GM19372 (cell line): ENCODE measurements around the gene GIPC1.
"Not testable (repeated sequence)": the region's sequence is repeated elsewhere in the genome, so short reads cannot be mapped to it uniquely, and the experiment has no call there.

Experiments used
- ATAC-seq: cut with Tn5 transposase; IDR thresholded peaks from one replicate; pipeline ENCODE4 v1.9.1; 2021; ENCODE audit warnings: mild to moderate bottlenecking, low read depth, moderate library complexity; ENCODE audit not compliant: unreplicated experiment

The GIPC1 gene

DNA sequence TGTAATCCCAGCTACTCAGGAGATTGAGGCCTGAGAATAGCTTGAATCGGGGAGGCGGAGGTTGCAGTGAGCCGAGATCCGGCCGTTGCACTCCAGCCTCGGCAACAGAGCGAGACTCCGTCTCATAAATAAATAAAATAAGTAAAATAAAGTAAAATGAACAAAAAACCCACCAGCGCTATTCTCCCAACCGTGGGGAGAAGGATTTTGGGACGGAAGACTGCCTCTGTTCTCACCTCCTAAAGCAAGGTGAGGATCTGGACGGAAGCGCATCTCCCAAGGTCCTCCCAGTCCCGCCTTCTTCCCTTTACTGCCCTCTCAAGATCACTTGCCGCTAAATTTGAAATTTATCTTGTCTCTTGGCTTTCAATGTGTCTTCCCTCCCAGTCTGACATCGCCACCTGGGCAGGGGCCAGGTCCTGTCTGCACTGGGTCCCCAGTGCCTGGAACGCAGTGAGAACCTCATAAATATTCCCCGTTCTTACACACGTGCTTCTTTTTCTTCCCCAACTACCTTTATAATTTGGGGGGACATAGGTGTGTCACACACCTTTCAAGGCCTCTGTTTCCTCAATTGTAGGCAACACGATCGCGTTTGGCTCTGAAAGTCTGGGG lies 23.4 kb upstream of the GIPC1 start:
- no peak for ATAC-seq

DNA sequence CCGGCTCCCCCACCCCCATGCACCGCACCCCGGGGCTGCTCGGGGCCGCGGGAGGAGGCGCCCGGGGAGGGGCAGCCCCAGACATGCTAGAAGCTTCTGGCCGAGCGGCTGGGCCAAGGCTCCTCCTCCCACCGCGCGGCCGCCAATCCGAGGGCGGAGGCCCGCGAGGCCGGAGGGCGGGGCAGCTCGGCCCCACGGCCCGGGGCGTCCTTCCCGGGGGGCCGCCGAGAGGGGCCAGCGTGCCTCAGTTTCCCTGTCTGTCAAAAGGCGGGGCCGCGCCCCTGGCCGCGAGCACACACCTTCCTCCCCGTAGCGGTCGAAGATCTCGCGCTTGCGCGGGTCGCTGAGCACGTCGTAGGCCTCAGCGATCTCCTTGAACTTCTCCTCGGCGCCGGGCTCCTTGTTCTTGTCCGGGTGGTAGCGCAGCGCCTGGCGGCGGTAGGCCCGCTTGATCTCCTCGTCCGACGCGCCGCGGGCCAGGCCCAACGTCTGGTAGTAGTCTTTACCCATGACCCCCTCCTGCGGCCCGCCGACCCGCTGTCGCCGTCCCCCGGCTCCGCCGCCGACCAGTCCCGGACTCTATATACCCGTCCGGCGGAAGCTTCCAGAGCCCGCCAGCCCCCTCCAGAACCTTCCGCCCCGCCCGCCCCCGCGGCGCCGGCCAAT lies 22.0 kb upstream of the GIPC1 start, which contains the start of gene DNAJB1:
Gene DNAJB1, minus strand, starts transcription at position 558 of the 666 bp plus-strand sequence. Its CDS starts 48 bp downstream, at position 510.
- peak; percentile 62 for ATAC-seq

DNA sequence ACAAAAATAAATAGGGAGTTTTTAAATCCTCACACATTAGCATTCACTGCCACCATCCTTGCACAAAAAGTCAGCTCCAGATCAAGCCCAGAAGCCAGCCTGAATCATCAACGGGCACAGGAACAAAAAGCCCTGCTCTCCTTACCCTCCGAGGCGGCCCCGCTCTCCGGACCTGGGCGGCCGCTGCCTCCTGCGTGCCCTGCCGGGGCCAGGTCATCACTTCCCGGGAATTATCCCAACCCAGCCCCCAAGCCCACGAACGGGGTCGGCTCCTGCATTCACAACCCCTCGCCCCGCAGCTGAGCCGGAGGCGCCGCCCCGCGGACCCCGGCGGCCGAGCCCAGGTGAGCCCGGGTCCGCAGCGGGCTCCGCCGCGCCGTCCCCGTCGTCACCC lies 21.5 kb upstream of the GIPC1 start:
- no peak for ATAC-seq

DNA sequence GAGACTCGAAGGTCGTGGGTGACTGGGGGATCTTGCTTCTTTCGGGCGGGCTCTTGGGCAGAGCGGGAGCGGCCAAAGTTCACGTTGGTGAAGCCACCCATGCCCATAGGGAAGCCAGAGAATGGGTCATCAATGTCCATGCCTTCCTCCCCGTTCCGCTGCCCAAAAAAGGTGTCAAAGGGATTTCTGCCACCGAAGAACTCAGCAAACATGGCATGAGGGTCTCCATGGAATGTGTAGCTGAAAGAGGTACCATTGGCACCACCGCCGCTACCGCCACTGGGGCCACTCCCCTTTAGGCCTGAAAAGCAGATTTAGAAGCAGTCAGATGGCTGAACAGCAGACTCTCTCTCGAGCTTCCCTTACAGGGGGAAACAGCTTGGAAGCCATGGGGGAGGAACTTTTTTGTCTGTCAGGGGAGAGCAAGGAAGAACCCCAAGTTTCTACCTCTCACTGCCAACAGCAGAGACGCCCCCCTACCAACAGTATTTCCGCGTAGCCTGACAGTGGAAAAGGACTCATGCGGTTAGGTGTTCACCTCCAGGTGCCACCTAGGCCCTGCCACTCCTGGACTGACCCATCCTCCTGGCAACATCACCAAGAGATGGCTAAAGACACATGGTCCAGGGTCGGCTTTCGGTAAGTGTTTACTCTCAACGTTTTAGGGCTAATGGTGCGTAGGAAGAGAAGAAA lies 21.0 kb upstream of the GIPC1 start:
- ATAC-seq: no peak

DNA sequence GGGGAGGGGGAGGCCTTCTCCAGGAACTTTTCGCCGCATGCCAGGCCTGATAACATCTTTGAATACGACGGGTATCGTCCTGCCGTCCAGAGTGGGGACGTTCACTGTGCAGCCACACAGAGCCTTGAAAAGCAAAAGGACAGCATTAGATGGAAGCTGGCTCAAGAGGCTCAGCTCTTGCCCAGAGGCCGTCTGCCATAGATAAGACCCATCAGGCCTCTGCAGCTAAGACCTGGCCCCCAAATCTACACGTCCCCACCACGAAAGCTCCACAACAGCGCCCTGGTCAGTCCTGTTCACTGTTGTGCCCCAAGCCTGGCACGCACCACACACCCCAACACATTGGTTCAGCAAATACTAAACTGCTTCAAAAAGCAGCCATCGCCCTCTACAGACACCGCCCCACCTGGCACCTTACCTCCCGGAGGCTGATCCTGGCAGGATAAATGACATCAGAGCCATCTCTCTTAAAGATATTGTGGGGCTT lies 20.2 kb upstream of the GIPC1 start:
- ATAC-seq: no peak

DNA sequence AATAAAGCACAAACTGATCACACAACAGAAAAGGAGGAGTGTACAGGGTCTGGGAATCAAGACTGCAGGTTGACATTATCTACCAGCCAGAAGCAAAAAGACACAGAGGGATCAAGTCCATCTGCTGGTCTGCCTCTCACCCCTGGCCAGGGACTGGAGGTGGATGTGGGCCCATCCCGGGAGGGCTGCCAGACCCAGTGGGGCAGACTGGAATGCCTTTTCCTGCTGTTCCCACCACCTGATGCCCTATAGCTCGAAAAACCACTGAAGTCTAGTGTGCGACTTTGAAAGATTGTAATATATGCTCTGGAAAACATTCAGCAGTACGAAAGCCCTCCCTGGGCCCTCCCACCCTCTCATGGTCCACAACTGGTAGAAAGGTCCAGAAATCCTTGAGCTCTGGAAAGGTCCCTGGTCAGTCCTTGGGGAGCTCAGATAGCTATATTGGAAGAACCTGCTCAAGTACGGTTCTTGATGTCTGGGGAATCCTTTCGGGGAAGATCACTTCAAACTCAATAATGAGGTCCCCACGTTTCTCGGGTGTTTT lies 19.6 kb upstream of the GIPC1 start:
- ATAC-seq: no peak

DNA sequence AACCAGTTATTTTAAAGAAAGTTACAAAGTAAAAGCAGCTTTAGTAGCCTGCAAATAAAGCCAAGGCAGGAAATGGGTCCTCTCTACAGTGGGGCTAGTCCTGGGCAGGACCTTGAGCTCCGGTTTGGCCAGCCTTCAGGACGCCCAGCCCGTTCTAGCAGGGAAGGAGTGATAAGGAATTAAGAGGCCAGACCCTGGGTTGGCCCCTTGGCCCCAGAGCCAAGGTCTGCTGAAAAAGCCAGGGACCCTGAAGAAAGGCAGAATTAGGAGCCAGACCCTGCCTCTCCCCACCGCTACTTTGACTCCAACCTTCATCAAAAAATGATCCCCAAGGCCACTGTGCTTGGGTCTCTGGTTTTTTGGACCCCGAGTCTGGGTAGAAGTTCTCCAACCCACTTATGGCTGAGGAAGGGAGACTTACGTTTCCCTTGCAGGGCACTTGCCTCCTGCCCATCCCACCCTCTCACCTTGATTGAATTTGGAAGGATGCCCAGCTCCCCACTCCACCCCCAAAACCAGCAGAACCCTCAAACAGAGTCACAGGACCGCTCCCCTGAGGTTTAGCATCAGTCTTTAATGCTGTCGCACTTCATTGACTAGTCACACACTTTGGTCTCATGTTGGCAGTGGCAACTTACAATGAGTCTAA lies 18.4 kb upstream of the GIPC1 start:
- ATAC-seq: no peak

DNA sequence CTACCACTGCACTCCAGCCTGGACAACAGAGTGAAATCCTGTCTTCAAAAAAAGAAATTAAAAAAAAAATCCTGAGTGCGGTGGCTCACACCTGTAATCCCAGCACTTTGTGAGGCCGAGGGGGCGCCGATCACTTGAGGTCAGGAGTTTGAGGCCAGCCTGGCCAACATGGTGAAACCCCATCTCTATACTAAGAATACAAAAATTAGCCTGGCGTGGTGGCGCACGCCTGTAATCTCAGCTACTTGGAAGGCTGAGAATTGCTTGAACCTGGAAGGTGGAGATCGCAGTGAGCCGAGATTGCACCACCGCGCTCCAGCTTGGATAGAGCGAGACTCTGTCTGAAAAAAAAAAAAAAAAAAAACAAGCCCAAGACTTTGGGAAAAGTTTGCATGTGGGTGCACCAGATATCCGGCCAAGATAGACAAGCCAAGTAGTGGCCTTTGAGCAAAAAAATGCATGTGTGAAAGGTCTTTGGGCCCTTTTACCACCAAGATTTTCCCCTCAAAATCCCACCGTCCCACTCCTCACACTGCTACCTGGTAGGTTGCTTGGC lies 16.6 kb upstream of the GIPC1 start:
- ATAC-seq: no peak

DNA sequence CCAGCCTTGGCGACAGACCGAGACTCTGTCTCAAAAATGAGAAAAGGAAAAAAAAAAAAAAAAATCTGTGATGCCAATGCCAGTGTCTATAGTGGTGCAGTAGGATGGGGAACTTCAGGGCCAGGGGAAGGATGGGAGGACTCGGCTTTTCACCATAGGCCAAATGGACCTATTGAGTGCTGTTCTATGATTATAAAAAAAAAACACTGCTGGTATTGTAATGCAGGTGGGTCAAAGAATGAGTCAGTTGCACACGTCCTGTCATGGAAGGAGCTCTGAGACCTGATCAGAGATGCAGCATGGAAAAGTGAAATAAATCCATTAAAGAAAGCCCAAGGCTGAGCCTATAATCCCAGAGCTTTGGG lies 15.3 kb upstream of the GIPC1 start:
- no peak for ATAC-seq

DNA sequence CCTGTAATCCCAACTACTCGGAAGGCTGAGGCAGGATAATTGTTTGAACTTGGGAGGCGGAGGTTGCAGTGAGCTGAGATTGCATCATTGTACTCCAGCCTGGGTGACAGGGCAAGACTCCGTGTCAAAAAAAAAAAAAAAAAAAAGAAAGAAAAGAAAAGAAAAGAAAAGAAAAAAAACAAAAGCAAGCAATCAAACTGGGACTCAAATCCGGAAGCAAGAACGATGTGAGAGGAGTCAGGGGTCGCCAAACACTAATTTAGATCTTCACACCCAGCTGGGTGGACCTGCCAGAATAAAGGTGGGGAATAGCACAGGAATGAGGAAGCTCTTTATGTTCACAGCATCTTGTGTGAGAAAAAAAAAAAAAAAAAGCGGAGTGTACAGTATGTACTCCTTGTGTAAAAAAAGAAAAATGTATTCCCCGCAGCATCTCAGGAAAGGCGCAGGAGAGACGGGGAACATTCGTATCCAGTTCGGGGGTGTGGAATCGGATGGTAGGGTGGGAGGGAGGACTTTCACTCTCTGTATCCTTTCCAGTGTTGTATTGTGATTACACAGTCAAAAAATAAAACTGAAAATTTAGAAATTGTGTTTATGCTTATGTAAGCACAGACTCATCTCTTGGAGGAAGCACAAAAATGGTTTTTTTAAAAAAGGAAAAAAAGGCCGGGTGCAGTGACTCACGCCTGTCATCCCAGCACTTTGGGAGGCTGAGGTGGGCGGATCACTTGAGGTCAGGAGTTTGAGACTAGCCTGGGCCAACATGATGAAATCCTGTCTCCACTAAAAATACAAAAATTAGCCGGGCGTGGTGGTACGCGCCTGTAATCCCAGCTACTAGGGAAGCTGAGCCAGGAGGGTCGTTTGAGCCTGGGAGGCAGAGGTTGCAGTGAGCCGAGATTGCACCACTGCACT lies 14.6 kb upstream of the GIPC1 start:
- ATAC-seq: no peak

DNA sequence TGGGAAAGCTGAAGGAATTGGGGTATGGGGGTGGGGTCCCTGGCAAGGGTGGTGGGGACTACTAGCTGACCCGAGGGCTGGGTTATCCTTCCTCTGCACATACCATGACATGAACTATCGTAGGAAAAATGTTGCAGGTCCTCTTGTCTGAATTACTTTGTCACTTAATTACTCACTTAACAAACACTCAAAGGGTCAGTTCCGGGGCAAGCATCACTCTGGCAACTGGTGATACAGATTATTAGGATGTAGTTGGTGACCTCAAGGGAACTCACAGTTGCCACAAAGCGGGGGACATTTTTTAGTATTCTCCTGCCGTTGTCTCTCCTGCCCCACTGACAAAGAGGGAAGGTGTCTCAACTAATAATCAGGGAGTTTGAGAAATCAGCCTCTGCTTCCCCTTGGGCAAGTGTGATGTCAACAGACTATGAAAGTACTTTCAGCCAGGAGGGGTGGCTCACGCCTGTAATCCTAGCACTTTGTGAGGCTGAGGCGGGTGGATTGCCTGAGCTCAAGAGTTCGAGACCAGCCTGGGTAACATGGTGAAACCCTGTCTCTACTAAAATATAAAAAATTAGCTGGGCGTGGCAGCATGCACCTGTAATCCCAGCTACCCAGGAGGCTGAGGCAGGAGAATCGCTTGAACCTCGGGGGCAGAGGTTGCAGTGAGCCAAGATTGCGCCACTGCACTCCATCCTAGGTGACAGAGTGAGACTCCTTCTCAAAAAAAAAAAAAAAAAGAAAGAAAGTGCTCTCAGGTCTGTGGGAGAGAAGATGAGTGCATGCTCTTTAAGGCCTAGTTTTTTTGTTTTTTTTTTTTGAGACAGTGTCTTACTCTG lies 12.0 kb upstream of the GIPC1 start:
- no peak for ATAC-seq

DNA sequence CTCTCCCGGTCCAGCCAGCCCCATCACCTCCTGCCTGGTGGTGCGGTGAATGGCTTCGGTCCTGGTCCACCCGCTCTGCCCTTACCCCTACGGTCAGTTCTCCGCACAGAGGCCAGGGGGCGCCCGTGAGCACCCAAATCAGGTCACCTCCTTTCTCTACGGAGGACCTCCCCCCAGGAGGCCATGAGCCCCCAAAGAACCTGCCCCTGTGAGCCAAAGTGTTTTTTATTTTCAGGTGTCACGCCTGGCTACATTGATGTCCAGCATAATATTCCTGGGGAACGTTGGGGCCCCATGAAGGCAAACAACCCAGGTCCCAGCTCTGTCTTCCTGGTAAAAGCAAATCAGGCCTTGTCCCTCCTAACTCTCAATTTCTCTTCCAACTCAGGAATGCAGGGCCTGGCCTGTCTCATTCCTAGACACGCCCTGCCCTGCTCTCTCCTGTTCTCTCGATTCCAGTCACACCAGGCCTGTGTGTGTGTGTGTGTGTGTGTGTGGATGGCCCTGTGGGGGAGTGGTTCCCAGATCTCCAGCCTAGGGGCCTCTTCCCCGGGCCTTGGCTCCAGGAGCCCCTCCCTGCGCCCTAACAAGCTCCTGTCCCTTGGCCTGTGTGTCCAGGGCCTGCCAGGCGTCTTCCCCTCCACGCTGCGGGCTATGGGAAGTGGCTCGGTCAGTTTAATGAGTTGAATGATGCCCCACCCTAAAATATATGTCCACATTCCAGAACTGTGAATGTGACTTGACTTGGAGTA lies 9.7 kb upstream of the GIPC1 start:
- no peak for ATAC-seq

DNA sequence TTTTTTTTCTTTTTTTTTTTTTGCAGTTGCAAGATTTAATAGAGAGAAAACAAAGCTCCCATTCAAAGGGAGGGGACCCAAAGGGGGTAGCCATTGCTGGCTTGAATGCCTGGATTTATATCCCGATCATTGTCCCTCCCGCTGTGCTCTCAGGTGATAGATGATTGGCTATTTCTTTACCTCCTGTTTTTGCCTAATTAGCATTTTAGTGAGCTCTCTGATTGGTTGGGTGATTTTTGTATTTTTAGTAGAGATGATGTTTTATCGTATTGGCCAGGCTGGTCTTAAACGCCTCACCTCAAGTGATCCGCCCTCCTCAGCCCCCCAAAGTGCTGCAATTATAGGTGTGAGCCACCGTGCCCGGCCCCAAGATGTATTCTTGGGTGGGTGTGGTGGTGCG lies 8.6 kb upstream of the GIPC1 start:
- not testable (repeated sequence) for ATAC-seq

DNA sequence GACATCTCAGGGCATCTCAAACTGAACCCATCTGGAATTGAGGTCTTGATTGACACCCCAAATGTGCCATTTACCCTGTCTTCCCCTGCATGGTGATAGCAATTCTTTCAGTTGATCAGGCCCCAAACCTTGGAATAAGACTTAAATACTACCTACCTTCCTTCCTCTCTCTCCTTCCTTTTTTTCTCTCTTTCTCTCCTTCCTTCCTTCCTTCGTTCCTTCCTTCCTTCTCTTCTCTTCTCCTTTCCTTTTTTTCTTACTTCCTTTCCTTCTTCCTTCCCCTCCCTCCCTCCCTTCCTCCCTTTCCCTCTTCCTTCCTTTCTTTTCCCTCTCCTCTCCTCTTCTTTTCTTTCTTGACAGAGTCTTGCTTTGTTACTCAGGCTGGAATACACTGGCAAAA lies 7.4 kb upstream of the GIPC1 start:
- ATAC-seq: no peak

DNA sequence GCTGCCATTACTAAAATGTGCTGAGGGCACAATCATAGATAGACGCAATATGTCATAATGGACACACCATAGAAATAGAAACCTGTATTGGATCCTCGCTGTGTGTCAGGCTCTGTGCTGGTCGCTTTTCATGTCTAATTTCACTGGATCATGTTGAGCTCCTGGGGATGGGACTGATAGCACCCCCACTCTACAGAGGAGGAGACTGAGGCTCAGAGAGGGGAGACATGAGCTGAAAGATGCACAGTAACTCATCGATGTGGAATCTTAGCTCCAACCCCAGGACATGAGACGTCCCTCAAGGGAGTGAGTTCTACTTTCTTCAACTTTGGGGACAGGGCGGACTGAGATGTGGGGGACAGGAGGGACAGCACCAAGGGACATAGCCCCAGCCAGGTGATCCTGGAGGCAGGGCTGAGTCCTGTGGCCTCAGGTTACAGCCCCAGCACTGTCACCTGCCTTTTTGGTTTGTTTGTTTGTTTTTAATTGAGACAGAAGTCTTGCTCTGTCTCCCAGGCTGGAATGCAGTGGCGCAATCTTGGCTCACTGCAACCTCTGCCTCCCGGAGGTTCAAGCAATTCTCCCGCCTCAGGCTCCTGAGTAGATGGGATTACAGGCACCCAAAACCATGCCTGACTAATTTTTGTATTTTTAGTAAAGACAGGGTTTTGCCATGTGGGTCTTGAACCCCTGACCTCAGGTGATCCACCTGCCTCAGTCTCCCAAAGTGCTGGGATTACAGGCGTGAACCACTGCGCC lies 6.6 kb upstream of the GIPC1 start:
- ATAC-seq: no peak

DNA sequence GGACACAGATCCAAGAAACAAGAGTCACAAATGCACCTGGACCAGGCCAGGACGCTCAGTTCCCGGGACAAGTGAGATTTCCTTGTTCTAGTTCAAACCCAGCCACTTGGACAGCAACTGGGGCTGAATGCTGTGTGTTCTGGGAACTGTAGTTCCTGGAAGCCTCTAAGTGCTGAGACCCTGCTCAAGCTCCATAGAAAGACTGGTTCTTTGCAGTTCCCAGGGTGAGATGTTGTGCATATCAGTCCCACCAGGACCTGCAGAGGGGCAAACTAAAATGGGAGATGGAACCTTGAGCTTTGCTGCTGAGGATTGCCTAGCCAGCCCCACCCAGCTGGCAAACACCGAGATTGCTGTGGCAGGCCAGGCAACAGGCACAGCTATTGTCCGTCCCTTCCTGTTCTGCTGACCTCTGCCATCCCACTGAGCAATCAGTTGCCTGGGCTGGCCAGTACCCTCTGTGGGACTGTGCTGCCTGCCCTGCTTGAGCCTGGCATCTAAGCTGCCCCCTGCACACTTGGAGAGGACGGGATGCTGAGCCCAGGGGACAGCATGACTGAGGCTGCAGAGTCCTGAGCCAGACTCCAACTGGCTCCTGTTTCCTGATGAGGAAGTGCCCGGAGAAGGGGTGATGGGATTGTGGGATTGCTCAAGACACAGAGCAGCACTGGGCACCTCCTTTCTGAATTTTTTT lies 1.4 kb upstream of the GIPC1 start:
- ATAC-seq: no peak

DNA sequence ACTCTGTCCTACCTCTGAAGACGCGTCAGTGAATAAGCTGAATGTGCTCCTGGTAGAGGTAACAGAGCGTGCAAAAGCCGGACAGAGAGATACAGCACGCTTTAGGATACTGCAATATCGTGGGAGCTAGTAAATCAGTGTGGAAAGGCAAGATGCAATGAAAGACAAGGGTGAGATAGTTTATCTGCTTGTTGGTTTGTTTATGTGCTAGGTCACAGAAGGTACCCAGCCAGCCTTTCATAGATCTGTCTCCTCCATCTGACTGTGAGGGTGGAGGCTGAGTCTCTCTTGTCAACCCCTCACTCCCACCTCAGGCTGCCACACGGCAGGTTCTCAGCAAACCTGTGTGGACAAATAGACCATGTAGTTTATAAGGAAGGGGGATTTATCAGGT lies 904 bp upstream of the GIPC1 start:
- ATAC-seq: no peak
